Airway epithelial cell (primary cell): ENCODE results near the gene SLC5A5. TPM values are rescaled to one million over a fixed set of nuclear protein-coding genes. Genes with fewer than 3 reads are reported as not detected.

Source experiments
- total RNA-seq: library from RNA; depleted of rRNA; stranded (reverse); fragments of >200 nt; gene quantifications from 2 replicates; pipeline ENCODE4 v1.2.3, GENCODE V29; 2015

The SLC5A5 gene
- total RNA-seq, result 0.37 TPM in 1 of 2 replicates, not detected in the other

GRCh38 chr19:17871878-17872250 lies at the start of gene SLC5A5:
Gene SLC5A5 (plus strand): TSS chr19:17871945. CDS start chr19:17872320, 375 bp downstream.

GRCh38 chr19:17847538-17848366 lies 24.0 kb upstream of the SLC5A5 start, which contains the start of gene JAK3:
Gene JAK3 (minus strand): TSS chr19:17847982. CDS start chr19:17844417, 3,565 bp downstream.

GRCh38 chr19:17859533-17860330 lies 12.0 kb upstream of the SLC5A5 start, which contains the start of gene RPL18A:
Gene RPL18A (plus strand): TSS chr19:17859910. CDS start chr19:17859957, 47 bp downstream.

GRCh38 chr19:17932485-17933338 lies 61.0 kb downstream of the SLC5A5 start, which contains the start of gene CCDC124:
Gene CCDC124 (plus strand): TSS chr19:17933015. CDS start chr19:17936421, 3,406 bp downstream.

Other genes with a start within 250 kb of the SLC5A5 start
- 0.14 and 0.19 TPM in 2 replicates for gene UNC13A, start 183.6 kb upstream of the SLC5A5 start, total RNA-seq
- 16.6 and 20.6 TPM in 2 replicates for gene MAP1S, start 152.5 kb upstream of the SLC5A5 start, total RNA-seq
- gene FCHO1, start 120.5 kb upstream of the SLC5A5 start, total RNA-seq, result 4.1 and 6.6 TPM in 2 replicates
- gene B3GNT3, start 76.8 kb upstream of the SLC5A5 start, total RNA-seq, result 11.3 and 15.7 TPM in 2 replicates
- not detected in 2 replicates for gene INSL3, start 50.4 kb upstream of the SLC5A5 start, total RNA-seq
- 0.70 and 0.85 TPM in 2 replicates for gene JAK3, start 24.0 kb upstream of the SLC5A5 start, total RNA-seq
- 2,105 and 2,354 TPM in 2 replicates for gene RPL18A, start 12.0 kb upstream of the SLC5A5 start, total RNA-seq
- gene CCDC124, start 61.1 kb downstream of the SLC5A5 start, total RNA-seq, result 86.3 and 94.5 TPM in 2 replicates
- gene KCNN1, start 95.2 kb downstream of the SLC5A5 start, total RNA-seq, result not detected in 2 replicates
- 5.6 and 9.8 TPM in 2 replicates for gene ARRDC2, start 136.2 kb downstream of the SLC5A5 start, total RNA-seq
- gene IL12RB1, start 215.0 kb downstream of the SLC5A5 start, total RNA-seq, result not detected in 2 replicates
- 2.5 and 4.4 TPM in 2 replicates for gene MAST3, start 225.8 kb downstream of the SLC5A5 start, total RNA-seq